ENCODE data around the gene USP1.

The USP1 gene

DNA sequence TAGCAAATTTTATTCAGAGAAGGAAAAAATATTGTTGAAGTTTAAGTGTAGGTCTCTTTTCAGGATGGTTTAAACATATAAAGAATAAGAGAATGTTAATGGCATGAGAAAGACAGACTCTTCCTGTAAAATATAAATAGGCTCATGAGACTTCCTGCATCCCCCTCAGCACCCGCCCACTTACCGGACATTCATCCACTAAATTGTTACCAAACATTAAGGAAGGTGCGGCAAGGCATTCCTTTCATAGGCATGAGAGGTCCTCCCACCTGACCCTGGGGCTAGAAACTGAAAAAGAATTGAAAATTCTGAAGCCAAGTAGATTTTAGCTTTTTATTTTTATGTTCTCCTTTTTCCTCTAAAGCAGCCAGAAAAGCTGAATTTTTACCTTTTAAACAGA is 10.6 kb upstream of the USP1 start:
- DNase-seq (ENCODE audit: low read depth), result no peak

DNA sequence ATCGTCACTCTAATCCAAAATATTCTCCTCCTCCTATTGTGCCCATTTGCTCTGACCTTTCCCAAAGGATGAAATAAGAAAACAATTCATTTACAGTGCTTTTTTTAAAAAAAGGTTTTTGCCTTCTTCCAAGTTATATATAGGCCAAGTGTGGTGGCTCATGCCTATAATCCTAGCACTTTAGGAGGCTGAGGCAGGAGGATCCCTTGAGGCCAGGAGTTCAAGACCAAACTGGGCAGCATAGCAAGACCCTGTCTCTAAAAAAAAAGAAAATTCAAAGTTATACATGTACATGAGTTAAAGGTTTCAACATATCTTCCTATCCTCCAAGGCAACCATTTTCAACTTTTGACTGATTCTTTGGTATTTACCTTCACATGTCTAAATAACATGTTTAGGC is 10.1 kb upstream of the USP1 start:
- no peak for DNase-seq (ENCODE audit: low read depth)

DNA sequence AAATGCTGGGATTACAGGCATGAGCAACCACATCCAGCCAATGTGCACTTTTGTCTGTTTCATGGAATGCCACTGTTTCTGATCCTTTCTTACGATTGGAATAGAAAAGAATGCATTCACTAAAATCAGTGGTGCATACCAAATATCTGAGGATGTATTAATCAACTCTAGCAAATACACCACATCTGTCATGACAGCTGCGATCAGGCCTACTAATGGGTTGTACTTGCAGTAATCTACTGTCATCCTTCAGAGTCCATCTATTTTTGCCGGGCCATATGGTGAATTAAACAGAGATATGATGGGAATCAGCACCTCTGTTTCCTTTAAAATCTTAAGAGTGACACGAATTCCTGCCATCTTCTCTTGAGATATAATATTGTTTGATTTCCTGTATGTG is 8.5 kb upstream of the USP1 start:
- no peak for DNase-seq (ENCODE audit: low read depth)

DNA sequence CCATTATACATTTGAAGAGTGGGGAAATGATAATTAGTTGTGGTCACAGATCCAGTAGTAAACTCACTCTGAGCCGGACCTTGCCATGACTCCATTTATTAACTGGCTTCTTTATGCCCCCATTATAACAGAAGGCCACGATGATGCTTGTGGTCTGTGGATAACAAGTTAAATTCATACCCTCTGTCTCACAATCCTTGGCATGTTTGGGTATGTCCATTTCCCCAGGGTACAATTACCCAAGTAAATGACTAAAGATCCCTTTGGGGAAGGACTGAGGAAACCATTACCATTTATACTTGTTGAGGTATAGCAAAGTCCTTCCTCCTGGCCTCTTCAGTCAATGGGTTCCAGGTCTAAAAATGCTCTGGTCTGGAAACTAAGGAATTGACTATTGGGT is 7.3 kb upstream of the USP1 start:
- no peak for DNase-seq (ENCODE audit: low read depth)

DNA sequence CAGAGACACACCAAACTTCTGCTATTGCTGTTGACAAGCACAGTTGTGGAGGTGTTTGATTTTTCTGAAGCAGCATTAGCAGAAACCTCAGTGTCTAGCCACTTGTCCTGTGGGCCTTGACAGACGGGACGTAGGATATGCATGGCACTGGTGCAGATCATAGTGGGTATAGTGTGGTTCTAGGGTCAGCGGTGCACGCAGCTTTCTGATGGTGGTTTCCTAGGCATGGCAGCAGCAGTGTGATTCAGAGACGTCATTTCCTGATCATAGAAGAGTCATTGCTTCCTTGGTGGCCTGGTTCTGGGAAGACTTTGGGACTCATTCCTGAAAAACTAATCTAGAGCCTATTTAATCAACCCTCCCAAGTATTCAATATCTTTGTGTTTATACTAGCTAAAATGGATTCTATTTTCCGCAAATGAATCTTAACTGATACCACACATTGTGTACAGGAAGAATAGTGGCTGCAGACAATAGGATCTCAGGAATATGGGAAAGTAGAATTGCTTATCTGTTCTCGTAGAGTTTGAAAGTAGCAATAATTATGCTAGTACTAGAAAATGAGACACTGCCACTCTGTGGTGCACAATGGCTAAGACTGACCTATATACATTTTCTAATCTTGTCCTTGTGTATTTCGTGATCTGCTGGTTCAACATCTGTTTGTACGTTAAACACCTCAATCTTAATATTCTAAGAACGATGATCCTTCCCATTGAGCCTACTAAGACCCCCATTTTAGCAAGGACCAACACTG is 2.8 kb upstream of the USP1 start:
- DNase-seq (ENCODE audit: low read depth), result no peak

DNA sequence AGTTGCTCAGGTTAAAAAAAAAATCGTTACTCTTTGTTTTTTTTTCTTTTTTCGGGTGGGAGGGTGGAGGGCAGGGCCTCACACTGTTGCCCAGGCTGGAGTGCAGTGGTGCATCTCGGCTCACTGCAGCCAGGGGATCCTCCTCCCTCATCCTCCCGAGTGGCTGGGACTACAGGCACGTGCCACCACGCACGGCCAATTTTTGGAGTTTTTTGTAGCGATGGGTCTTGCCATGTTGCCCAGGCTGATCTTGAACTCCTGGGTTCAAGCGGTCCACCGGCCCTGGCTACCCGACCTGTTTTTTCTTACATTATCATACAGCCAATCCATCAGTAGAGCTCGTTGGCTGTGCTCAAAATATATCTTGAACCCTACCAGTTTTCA is 2.2 kb upstream of the USP1 start:
- DNase-seq (ENCODE audit: low read depth), result no peak

DNA sequence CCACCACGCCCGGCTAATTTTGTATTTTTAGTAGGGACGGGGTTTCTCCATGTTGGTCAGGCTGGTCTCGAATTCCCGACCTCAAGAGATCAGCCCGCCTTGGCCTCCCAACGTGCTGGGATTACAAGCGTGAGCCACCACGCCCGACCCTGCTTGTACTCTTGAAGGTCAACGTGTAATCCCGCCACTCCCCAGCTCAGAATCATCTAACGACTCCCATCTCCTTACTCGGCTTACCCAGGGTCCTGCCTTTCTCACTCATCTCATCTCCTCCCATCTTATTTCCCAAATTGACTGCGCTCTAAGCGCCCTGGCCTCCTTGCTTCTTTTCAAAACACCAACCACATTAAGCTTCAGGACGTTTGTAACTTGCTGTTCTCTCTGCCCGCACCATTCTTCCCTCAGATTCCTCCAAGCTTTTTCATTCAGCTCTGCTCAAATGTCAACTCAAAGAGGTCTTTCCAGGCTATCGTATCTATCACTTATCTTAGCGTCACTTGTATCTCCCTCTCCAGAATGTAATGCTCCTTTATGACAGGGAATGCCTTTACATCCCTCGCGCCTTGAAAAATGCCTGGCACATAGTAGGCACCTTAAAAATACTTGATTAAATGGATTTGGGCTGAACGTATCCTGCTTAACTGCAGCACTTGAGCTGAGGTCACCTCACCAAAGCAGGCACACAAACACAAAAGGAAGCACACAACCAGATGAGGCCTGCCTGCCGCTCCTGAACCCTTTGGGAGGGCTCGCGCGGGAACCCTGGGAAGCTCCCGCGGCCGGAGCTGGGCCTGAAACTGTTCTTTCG is 1.4 kb upstream of the USP1 start:
- no peak for DNase-seq (ENCODE audit: low read depth)

DNA sequence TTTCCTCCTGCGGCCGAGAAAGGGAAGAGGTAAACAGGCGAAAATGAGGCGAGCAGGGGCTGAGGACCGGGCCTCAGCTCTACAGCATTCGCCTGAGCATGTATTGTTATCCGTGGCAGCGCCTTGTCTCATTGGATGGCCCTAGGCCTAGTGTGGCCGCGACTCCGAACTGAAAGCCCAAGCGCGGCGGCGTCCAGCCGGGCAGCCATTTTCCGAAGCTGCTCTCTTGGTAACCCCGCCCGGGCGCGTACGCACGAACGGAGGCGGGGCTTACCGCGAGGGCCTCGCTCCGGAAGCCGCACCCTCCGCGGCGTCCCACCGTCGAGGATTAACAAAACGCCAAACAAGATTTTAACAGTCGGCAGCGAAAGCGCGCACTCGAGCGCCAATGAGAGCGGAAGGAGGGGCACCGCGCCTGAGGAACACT is 797 bp upstream of the USP1 start:
- no peak for DNase-seq (ENCODE audit: low read depth)

DNA sequence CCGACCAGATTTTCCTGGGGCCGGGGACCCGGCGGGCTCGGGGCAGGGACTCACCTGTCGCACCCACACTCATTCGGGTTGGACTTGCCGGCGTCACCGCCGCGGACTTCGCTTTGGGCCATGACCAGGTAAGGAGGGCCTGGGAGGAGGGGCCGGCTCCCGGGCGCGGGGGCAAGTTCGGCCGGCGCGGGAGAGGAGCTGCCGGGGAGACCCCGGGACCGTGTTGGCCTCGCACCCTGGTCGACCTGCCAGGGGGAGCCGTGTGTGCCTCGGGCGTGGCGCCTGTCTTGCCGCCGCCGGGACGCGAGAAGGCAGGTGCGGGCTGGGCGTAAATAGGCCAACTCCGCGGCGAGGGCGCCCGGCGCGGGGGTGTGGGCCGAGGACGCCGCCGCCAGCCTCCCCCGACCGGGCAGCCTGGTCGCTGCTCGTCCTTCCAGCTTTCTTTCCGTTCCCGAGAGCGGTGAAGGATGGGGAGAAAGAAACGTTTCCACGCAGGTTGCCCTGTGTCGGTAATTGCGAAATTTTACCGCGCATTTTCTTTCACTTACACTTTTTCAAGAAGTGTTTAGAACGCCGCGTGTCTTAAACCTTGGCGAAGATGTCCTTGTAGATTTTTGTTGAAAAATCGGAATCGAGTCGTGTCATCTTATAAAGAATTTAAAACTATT is 558 bp downstream of the USP1 start:
- no peak for DNase-seq (ENCODE audit: low read depth)

DNA sequence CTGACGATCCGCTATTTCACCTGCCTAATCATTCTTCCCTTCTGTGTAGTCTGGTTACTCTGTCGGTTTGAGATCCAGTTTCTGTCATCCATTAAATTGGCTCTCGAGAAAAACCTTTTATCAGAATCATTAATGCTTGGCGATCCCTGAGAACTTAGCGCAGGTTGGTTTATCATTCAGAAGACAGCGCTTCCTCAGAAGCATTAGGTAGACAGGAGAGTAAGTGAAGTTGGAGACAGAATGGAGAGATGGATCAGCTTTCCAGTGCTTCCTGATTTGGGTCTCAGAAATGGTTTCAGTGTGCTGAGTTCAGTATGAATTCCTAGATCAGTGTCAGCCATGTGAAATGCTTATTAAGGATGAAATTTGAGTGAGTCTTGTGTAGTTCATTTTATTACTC is 1.3 kb downstream of the USP1 start:
- no peak for DNase-seq (ENCODE audit: low read depth)

DNA sequence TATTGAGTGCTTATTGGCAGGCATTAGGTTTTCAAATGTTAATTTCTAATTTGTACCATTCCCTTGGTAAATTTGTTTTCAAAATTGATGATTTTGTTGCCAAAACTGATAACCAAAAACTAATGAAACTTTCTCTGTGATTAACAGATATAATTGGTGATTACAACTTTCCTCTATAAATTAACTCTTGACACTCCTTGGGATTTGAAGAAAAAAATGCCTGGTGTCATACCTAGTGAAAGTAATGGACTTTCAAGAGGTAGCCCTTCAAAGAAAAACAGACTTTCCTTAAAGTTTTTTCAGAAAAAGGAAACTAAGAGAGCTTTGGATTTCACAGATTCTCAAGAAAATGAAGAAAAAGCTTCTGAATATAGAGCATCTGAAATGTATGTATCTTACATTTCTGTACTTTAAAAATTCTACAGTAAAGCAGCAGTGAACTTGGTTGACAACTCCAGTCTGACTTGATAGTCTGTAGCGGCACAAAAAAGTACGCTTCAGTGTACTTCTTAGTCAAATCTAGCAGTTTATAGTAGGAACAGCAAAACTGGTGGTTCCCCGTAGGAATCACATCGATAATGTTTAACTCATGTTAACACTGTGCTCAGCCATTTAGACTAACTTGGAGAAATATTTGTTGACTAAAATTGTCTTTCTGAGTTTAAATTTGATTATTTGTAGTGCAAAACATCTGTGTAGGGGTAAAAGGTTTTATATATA is 3.0 kb downstream of the USP1 start:
- no peak for DNase-seq (ENCODE audit: low read depth)

DNA sequence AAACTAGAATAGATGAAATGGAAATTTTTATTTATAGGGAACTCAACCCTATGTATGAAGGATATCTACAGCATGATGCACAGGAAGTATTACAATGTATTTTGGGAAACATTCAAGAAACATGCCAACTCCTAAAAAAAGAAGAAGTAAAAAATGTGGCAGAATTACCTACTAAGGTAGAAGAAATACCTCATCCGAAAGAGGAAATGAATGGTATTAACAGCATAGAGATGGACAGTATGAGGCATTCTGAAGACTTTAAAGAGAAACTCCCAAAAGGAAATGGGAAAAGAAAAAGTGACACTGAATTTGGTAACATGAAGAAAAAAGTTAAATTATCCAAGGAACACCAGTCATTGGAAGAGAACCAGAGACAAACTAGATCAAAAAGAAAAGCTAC is 7.9 kb downstream of the USP1 start:
- DNase-seq (ENCODE audit: low read depth), result no peak

DNA sequence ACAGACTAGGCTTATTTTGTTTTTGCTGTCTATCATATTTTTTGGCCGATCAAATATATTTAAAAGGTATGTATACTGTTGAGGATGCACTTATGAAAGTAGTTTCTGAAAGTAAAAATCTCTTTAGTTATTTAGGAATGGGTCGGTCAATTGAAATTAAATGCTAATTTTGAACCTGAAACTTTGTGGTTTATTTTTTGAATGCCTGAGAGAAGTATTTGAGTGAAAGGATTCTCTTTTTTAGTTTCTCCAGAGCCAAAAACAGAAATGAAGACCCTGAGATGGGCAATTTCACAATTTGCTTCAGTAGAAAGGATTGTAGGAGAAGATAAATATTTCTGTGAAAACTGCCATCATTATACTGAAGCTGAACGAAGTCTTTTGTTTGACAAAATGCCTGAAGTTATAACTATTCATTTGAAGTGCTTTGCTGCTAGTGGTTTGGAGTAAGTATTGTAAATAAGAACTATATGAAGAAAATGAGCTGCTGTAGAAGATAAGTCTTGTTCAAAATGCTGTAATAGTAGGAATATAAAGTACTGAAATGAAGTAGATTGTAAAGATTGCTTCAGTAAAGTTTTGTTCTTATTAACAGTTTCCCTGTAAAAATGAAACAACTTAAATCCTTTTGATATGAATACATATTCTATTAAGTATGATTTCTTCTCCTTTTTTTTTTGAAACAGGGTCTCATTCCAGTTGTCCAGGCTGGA is 11.5 kb downstream of the USP1 start:
- DNase-seq (ENCODE audit: low read depth), result no peak

DNA sequence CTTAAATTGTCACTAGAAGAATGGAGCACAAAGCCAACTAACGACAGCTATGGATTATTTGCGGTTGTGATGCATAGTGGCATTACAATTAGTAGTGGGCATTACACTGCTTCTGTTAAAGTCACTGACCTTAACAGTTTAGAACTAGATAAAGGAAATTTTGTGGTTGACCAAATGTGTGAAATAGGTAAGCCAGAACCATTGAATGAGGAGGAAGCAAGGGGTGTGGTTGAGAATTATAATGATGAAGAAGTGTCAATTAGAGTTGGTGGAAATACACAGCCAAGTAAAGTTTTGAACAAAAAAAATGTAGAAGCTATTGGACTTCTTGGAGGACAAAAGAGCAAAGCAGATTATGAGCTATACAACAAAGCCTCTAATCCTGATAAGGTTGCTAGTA is 13.5 kb downstream of the USP1 start:
- no peak for DNase-seq (ENCODE audit: low read depth)

DNA sequence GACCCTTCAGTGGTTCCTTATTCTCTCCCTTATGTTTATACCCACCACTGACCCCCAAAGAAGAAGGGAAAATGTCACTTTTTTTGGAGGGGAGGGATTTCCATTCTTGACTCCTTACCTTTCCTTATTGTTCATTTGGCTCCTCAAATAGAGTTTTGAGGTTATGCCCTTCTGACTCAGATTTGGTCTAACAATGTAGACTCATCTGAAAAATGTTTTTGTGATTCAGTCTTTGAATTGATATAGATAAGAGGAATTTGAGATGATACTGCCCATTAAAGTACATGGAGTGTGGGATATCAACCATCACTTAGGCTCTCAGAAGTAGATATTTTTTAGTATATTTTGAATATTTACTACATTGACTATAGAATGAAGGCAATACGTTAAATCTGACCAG is 16.1 kb downstream of the USP1 start:
- DNase-seq (ENCODE audit: low read depth), result no peak

DNA sequence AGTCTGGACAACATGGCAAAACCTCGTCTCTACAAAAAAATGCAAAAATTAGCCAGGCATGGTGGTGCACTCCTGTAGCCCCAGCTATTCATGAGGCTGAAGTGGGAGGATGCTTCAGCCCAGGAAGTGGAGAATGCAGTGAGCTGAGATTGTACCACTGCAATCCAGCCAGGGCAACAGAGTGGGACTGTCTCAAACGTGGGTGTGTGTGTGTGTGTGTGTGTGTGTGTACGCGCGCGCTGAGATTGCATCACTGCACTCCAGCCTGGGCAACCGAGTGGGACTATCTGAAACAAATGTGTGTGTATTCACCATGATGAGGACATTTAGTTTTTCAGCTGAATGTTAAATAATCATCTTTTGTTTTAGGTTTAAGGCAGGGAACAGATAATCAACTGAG is 21.1 kb downstream of the USP1 start:
- DNase-seq (ENCODE audit: low read depth), result no peak

DNA sequence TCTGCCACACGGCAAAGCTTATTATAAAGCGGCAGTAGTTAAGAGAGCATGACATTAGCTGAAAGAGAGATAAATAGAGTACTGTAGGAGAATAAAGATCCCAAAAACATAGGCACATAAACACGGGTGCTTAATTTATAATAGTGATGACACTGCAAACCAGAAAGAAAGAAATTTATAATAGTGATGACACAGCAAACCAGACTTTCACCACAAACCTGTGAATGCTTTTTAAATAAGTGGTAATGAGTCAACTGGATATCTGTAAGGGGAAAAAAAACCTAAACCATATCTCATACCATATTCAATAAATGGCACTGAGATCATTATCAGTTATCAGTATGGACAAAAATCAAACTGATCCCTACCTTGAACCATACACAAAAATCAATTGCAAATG is 25.5 kb downstream of the USP1 start:
- DNase-seq (ENCODE audit: low read depth), result no peak

DNA sequence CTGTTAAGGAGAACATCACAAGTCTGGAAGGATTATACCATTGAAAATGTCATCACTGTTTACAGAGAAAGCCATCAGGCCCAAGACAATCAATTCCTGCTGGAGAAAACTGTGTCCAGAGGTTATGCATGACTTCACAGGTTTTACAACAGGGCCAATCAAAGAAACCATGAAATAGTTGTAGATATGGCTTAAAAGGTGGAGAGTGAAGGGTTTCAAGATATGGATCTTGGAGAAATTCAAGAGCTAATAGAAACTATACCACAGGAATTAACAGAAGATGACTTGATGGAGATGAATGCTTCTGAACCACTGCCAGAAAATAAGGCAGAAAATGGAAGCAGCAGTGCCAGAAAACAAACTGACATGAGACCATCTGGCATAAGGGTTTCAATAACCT is 30.2 kb downstream of the USP1 start:
- no peak for DNase-seq (ENCODE audit: low read depth)

DNA sequence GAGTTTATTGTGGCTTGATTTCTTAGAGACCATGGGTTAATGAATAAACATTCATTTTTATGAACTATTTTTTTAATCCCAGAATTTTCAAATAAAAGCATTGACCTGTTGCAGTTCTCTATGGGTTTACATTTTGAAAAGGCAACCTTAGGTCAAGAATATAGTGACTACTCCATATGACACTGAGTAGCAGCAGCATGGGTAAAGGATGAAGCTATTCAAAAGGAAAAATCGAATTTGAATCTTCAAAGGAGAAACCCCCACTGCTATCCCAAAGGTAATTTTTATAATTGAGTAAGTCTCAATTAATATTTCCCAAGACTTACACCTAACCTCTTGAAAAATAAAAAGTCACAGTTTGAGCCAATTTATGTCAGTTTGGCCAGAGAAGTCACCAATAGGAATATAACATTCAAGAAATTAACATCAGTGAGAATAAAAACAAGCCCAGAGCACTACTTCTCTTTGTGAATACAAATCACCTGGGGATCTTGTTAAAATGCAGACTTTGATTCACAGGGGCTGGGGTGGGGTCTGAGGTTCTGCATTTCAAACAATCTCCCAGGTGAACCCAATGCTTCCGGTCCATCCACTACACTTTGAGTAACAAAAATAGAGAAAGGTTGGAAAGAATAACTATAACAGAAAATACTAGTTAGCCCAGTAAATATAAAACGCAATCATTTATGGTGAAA is 39.8 kb downstream of the USP1 start:
- no peak for DNase-seq (ENCODE audit: low read depth)

DNA sequence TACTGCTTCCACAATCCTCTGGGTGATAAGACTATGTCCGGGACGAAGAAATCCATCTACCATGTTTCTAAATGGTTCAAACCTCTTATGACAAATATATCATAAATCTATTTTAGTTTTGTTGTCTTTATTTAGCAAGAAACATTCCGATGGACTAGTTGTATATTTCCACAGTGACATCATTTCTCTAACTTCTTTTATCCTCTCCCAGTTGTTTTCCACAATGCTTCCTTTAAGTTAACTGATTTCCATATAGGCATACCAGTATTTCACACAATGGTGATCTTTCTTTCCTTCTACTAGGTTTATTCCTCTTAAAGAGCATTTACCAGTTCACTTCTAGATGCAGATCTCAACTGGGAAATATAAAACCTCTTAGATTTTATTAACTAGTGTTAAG is 44.8 kb downstream of the USP1 start:
- DNase-seq (ENCODE audit: low read depth), result no peak

DNA sequence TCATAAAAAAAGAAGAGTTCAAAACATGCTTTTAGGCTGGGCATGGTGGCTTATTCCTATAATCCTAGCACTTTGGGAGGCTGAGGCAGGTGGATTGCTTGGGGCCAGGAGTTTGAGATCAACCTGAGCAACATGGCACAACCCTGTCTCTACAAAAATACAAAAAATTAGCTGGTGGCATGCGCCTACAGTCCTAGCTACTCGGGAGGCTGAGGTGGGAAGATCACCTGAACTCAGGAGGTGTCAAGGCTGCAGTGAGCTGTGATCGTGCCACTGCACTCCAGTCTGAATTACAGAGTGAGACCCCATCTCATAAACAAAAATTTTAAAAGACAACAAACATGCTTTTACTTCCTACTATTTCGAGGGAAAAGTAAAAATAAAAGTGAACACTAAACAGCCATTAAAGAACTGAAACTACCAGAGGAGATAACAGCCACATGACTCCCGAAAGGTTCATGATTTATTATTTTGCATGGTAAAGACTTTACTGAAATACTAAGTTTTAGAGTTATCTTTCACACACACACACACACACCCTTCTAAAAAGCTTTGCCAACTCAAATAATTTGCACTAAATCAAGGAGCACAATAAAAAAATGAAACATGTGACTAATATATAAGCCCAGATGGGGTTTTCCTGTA is 48.1 kb downstream of the USP1 start:
- DNase-seq (ENCODE audit: low read depth), result no peak
